HepG2 (cell line): ENCODE measurements around the gene MRPS10. TPM values are rescaled to one million over a fixed set of nuclear protein-coding genes. Genes with fewer than 3 reads are reported as not detected.
"Not testable (repeated sequence)": the region's sequence is repeated elsewhere in the genome, so short reads cannot be mapped to it uniquely, and the experiment has no call there.

Experiments used
- ATAC-seq: fragments of 200-7000 bp; cut with Tn5 transposase; 3 replicates; pipeline ENCODE4 v1.9.1; 2020; ENCODE audit warnings: mild to moderate bottlenecking, moderate library complexity
- BruUV-seq: library from RNA; stranded (reverse); fragments of 400-500 nt; replicated peaks from 2 replicates; lab custom pipeline; 2021; lab: Mats Ljungman, UMichigan
- CTCF ChIA-PET: fragments of 300-600 bp; formaldehyde crosslinking; extraction: SDS; loops from one replicate; lab custom pipeline; 2021; ENCODE audit warnings: low total read pairs, inconsistent platforms, low intra/inter-chr PET ratio; lab: Yijun Ruan, JAX
- POLR2A ChIA-PET: fragments of 350-600 bp; sonication (Branson Sonifier 250); formaldehyde crosslinking; loops from one replicate; lab custom pipeline; 2020; ENCODE audit warnings: antibody characterized with exemption, inconsistent platforms; lab: Yijun Ruan, JAX
- DNase-seq: peaks from one replicate; pipeline ENCODE4 v3.0.0-alpha.2; 2015; ENCODE audit warnings: low spot score
- FAIRE-seq: peaks from 3 replicates; lab custom pipeline; 2011; peaks lifted over from hg19 to GRCh38; lab: Jason Lieb, UNC
- H2AFZ ChIP-seq: one replicate; pipeline ENCODE4 v1.6.1; 2011; ENCODE audit warnings: low read length, inconsistent platforms
- H3K27ac ChIP-seq: fragments of 300-600 bp; 3 replicates; pipeline ENCODE4 v1.8.0; 2011; ENCODE audit warnings: mixed run types, mild to moderate bottlenecking, mixed read lengths, low read length, inconsistent platforms; ENCODE audit not compliant: insufficient read depth; ENCODE audit errors: extremely low read length
- H3K27me3 ChIP-seq, 2 experiments: fragments of 200-600 bp in 1 of 2; 2 replicates in 1 of 2; 3 replicates in 1 of 2; pipeline versions ENCODE4 v1.6.0 to v1.8.0; 2011; ENCODE audit warnings: low read length in 2 of 2, mild to moderate bottlenecking in 2 of 2, moderate library complexity in 2 of 2, inconsistent platforms in 1 of 2; ENCODE audit not compliant: insufficient read depth in 2 of 2, control insufficient read depth in 1 of 2
- H3K36me3 ChIP-seq, 2 experiments: fragments of 200-600 bp in 1 of 2; replicated peaks in 1 of 2; 2 replicates in 1 of 2; 3 replicates in 1 of 2; pipeline versions ENCODE4 v1.5.1 to v1.8.0; 2011; ENCODE audit warnings: low read length in 2 of 2, inconsistent platforms in 1 of 2; ENCODE audit not compliant: insufficient read depth in 2 of 2, control insufficient read depth in 1 of 2
- H3K4me1 ChIP-seq: 2 replicates; pipeline ENCODE4 v1.5.1; 2012; ENCODE audit warnings: low read length, inconsistent platforms; ENCODE audit not compliant: insufficient read depth
- H3K4me2 ChIP-seq: 2 replicates; pipeline ENCODE4 v1.6.0; 2011; ENCODE audit warnings: low read depth, low read length, inconsistent platforms
- H3K4me3 ChIP-seq, 3 experiments: fragments of 200-600 bp in 1 of 3; sonication (generic), shearing (Covaris generic) in 1 of 3; replicated peaks in 1 of 3; 2 replicates each; pipeline ENCODE4 v1.5.1; 2011 to 2016; ENCODE audit warnings: low read length in 3 of 3, inconsistent platforms in 2 of 3, low read depth in 2 of 3, mild to moderate bottlenecking in 2 of 3, control low read depth in 1 of 3, mixed read lengths in 1 of 3; ENCODE audit not compliant: insufficient read depth in 1 of 3
- H3K79me2 ChIP-seq: one replicate; pipeline ENCODE4 v1.6.1; 2011; ENCODE audit warnings: low read length, inconsistent platforms; ENCODE audit not compliant: insufficient read depth
- H3K9ac ChIP-seq: 2 replicates; pipeline ENCODE4 v1.6.0; 2011; ENCODE audit warnings: mild to moderate bottlenecking, low read depth, low read length, inconsistent platforms; ENCODE audit not compliant: insufficient read depth
- H3K9me3 ChIP-seq: 2 replicates; pipeline ENCODE4 v1.5.1; 2012; ENCODE audit warnings: mild to moderate bottlenecking, low read length
- H4K20me1 ChIP-seq: 2 replicates; pipeline ENCODE4 v1.6.0; 2011; ENCODE audit warnings: inconsistent platforms, mild to moderate bottlenecking, low read length, moderate library complexity; ENCODE audit not compliant: insufficient read depth
- KLF9 ChIP-seq: IDR thresholded peaks from 2 replicates; pipeline ENCODE4 v1.6.1; 2016; ENCODE audit warnings: low read depth
- MAFF ChIP-seq: IDR thresholded peaks from 2 replicates; pipeline ENCODE4 v1.6.1; 2011; ENCODE audit warnings: low read depth, low read length, improper control_type of control experiment
- MAFK ChIP-seq, 2 experiments: IDR thresholded peaks in 1 of 2; conservative IDR thresholded peaks in 1 of 2; 2 replicates each; pipeline ENCODE4 v1.6.1; 2011; ENCODE audit warnings: improper control_type of control experiment in 2 of 2, low read length in 2 of 2
- SMC3 ChIP-seq: IDR thresholded peaks from 2 replicates; pipeline ENCODE4 v1.6.1; 2011; ENCODE audit warnings: low read length, improper control_type of control experiment
- SP140L ChIP-seq: sonication (generic); formaldehyde crosslinking; IDR thresholded peaks from 2 replicates; pipeline ENCODE4 v1.4.0; 2020; ENCODE audit warnings: missing genetic modification reagents, borderline replicate concordance
- STAG1 ChIP-seq: sonication (generic); formaldehyde crosslinking; IDR thresholded peaks from 2 replicates; pipeline ENCODE4 v1.4.0; 2020; ENCODE audit warnings: missing genetic modification reagents
- ZBTB14 ChIP-seq: sonication (generic); formaldehyde crosslinking; IDR thresholded peaks from 2 replicates; pipeline ENCODE4 v1.4.0; 2020; ENCODE audit warnings: missing genetic modification reagents
- ZBTB7B ChIP-seq: sonication (generic); formaldehyde crosslinking; IDR thresholded peaks from 2 replicates; pipeline ENCODE4 v1.4.0; 2020; ENCODE audit warnings: missing genetic modification reagents
- ZFP36L2 ChIP-seq: sonication (generic); formaldehyde crosslinking; IDR thresholded peaks from 2 replicates; pipeline ENCODE4 v1.4.0; 2020; ENCODE audit warnings: missing genetic modification reagents
- ZNF501 ChIP-seq: sonication (generic); formaldehyde crosslinking; IDR thresholded peaks from 2 replicates; pipeline ENCODE4 v1.5.1; 2020; ENCODE audit warnings: mild to moderate bottlenecking, moderate library complexity, missing genetic modification reagents
- ZNF567 ChIP-seq: sonication (generic); formaldehyde crosslinking; IDR thresholded peaks from 2 replicates; pipeline ENCODE4 v1.8.1; 2023; ENCODE audit warnings: mild to moderate bottlenecking, missing genetic modification reagents, borderline replicate concordance
- WGBS: methylation state at CpG from one replicate; pipeline ENCODE4 v1.1.6; 2017; ENCODE audit warnings: low lambda C conversion rate; 5-methylcytosine and 5-hydroxymethylcytosine counted together
- in situ Hi-C: cut with HindIII; loops from 2 replicates; pipeline ENCODE4 v1.10.0; 2017; ENCODE audit warnings: low pct_unique_long_range_greater_than_20kb; ENCODE audit not compliant: extremely low pct_ligation_motif_present
- intact Hi-C: fragments of 100-400 bp; cut with micrococcal nuclease; formaldehyde crosslinking; loops from one replicate; pipeline ENCODE4 v1.10.0; 2022; ENCODE audit not compliant: unreplicated experiment
- polyA plus RNA-seq, 8 experiments: library from polyadenylated mRNA; depleted of rRNA in 3 of 8; stranded (reverse) in 7 of 8; unstranded in 1 of 8; fragments of >200 nt; fragmentation: Illumina TruSeq in 4 of 8; extraction: Trizol in 4 of 8; gene quantifications; 2 replicates each; pipeline versions ENCODE4 v1.2.1 to v1.2.3, GENCODE V29; 2011 to 2016; ENCODE audit warnings: low read depth in 4 of 8, missing spikeins in 1 of 8, mixed read lengths in 1 of 8; ENCODE audit not compliant: insufficient read depth in 1 of 8
- total RNA-seq, 5 experiments: library from RNA; depleted of rRNA; stranded (reverse); fragments of >200 nt; fragmentation: Illumina TruSeq; extraction: Trizol; gene quantifications; 2 replicates each; pipeline ENCODE4 v1.2.3, GENCODE V29; 2016; ENCODE audit warnings: low read depth in 1 of 5
- TF ChIP-seq, protein P1 (sequence below): sonication (generic); formaldehyde crosslinking; IDR thresholded peaks from 2 replicates; pipeline ENCODE4 v1.5.0; 2020; ENCODE audit warnings: mild to moderate bottlenecking, missing genetic modification reagents, moderate library complexity

MRPS10 gene
- total and polyA plus RNA-seq, 2 of the 13 experiments (the other 11 are each of a cell fraction or from before 2014, with no cell fraction given): 31.7 to 54.6 TPM

DNA sequence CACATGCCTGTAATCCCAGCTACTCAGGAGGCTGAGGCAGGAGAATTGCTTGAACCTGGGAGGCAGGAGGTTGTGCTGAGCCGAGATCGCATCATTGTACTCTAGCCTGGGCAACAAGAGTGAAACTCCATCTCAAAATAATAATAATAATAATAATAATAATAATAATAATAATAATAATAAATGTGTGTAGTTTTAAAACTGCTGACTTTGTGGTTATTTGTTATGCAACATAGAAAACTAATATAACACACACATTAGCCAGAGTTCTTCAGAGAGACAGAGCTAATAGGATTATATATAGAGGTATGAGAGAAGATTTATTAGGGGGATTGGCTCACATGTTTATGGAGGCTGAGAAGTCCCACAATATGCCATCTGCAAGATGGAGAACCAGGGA lies 47.9 kb downstream of the MRPS10 start:
- H4K20me1 ChIP-seq, ATAC-seq, H3K27ac ChIP-seq, H3K36me3 ChIP-seq, H3K9me3 ChIP-seq, H3K4me1 ChIP-seq, H3K4me3 ChIP-seq, H3K79me2 ChIP-seq, BruUV-seq, DNase-seq, H2AFZ ChIP-seq, H3K9ac ChIP-seq, POLR2A ChIA-PET, CTCF ChIA-PET, FAIRE-seq, H3K4me2 ChIP-seq, H3K27me3 ChIP-seq: not testable (repeated sequence)
- in situ Hi-C loops: loop anchor here (5.0 kb wide), 2 partner anchors 58 to 92 kb away; no protein-coding TSS in a partner anchor
- 9% methylated on average over 2 of the region's 2 CpGs for WGBS
- intact Hi-C loops: loop anchor here (5.0 kb wide), 1 partner anchor 382 kb away; the partner anchor contains the start of gene TOMM6
- peak; percentile 39 to 59; a peak in 2 of 4 replicates for TF ChIP-seq MAFK (conservative IDR thresholded peaks at IDR 0.05 in 1 of 2, IDR thresholded peaks at IDR 0.05 in 1 of 2; ENCODE audit: low read length in 2 of 2)
- TF ChIP-seq MAFF: peak; percentile 29; the same call in 1 of the 2 replicates
- TF ChIP-seq, all 625 proteins: peak for 2; not testable (repeated sequence) for 623

DNA sequence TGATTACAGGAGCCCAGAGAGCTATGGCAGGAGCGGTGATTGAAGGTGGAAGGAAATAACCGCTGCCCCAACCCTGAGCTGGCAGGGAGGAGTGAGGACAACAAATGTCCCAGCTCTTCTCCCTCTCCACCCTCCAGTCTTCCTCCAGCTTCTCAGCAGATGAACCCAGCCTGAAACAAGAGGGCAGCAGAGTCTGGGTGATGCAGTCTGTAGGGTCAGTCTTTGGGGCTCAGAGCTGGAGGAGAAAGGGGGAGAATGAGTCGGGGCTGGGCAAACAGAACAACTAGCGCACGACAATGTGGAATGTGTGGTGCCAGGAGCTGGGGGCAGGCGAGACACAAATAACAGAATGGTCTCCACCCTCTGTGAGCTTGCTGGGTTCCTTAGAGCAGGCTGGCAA lies 49.0 kb downstream of the MRPS10 start:
- no peak for ATAC-seq
- H3K36me3 ChIP-seq: no peaks in the 10 kb centered on the region
- H3K9ac ChIP-seq: no peak overlapping the region
- ChIA-PET CTCF (interaction anchor here (5.2 kb wide), 1 partner anchor 93 kb away, joined by 107 read pairs; no protein-coding TSS in a partner anchor), POLR2A (interaction anchor here (1.1 kb wide), 1 partner anchor 118 kb away, joined by 5 read pairs; the partner anchor contains the start of gene TAF8)
- no peak overlapping the region for H3K4me2 ChIP-seq
- H3K79me2 ChIP-seq: no peaks in the 10 kb centered on the region
- H3K4me3 ChIP-seq: no peak overlapping the region
- no peak for FAIRE-seq
- H3K27me3 ChIP-seq: peaks cover 0 to 2% of the 10 kb centered on the region in 2 experiments; a peak in 3 of 5 replicates
- H3K27ac ChIP-seq: no peak overlapping the region
- H2AFZ ChIP-seq: no peak overlapping the region
- TF ChIP-seq ZFP36L2 (CRISPR knock-in tag) (no peak), STAG1 (CRISPR knock-in tag) (peak; percentile 60), ZNF567 (CRISPR knock-in tag) (no peak), KLF9 (no peak), ZBTB14 (CRISPR knock-in tag) (no peak), SP140L (no peak), SMC3 (peak; percentile 13; the same call in 1 of the 2 replicates), ZNF501 (CRISPR knock-in tag) (0 out of 2 replicates have a peak, but pooled peaks have one; percentile 19), ZBTB7B (CRISPR knock-in tag) (no peak)
- TF ChIP-seq, protein P1, sequence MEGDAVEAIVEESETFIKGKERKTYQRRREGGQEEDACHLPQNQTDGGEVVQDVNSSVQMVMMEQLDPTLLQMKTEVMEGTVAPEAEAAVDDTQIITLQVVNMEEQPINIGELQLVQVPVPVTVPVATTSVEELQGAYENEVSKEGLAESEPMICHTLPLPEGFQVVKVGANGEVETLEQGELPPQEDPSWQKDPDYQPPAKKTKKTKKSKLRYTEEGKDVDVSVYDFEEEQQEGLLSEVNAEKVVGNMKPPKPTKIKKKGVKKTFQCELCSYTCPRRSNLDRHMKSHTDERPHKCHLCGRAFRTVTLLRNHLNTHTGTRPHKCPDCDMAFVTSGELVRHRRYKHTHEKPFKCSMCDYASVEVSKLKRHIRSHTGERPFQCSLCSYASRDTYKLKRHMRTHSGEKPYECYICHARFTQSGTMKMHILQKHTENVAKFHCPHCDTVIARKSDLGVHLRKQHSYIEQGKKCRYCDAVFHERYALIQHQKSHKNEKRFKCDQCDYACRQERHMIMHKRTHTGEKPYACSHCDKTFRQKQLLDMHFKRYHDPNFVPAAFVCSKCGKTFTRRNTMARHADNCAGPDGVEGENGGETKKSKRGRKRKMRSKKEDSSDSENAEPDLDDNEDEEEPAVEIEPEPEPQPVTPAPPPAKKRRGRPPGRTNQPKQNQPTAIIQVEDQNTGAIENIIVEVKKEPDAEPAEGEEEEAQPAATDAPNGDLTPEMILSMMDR (CRISPR knock-in tag): peak; percentile 63
- TF ChIP-seq, all 625 proteins: peak for 4
- no peak for DNase-seq
- WGBS: 50% methylated on average over 6 of the region's 6 CpGs
- in situ Hi-C loops (loop anchor here (5.0 kb wide), 2 partner anchors 59 to 91 kb away; no protein-coding TSS in a partner anchor), intact Hi-C loops (loop anchor here (5.0 kb wide), 1 partner anchor 381 kb away; the partner anchor contains the start of gene TOMM6)
- Histone ChIP-seq H3K9me3 (no peaks in the 10 kb centered on the region), H4K20me1 (no peaks in the 10 kb centered on the region), H3K4me1 (peaks cover 17% of the 10 kb centered on the region)
- no TSS peak for BruUV-seq
